OCI-LY3 (cell line): ENCODE data around the gene APOL1.

ENCODE experiments used
- CTCF ChIP-seq: fragments of 200-600, 300-600 bp; sonication (generic); IDR thresholded peaks from 2 replicates; pipeline ENCODE4 v1.5.1; 2014; ENCODE audit warnings: antibody characterized with exemption, low read length, low read depth
- EZH2phosphoT487 ChIP-seq: fragments of 200-600 bp; shearing (Covaris generic); IDR thresholded peaks from 2 replicates; pipeline ENCODE4 v1.6.1; 2018; ENCODE audit warnings: antibody characterized with exemption, mixed run types, low read depth

- TF ChIP-seq CTCF (no peak), EZH2phosphoT487 (no peak)
Observed at GRCh38 chr22:36234213-36234612, 18.7 kb upstream of the APOL1 start.
